ENCODE measurements around the gene SDC1.
"Not testable (repeated sequence)": the region's sequence is repeated elsewhere in the genome, so short reads cannot be mapped to it uniquely, and the experiment has no call there.

SDC1 gene

GRCh38 chr2:20201671-20202070 is 23.3 kb downstream of the SDC1 start:
- H3K36me3 Mint-ChIP-seq (ENCODE audit: low read depth): no peaks in the 10 kb centered on the region
- no peak overlapping the region for H3K27ac Mint-ChIP-seq
- H3K4me1 Mint-ChIP-seq (ENCODE audit: low read depth): no peaks in the 10 kb centered on the region
- intact Hi-C loops (cut with micrococcal nuclease): no loop called here
- H3K9me3 Mint-ChIP-seq: no peaks in the 10 kb centered on the region
- peaks cover 2% of the 10 kb centered on the region for H3K27me3 Mint-ChIP-seq
- no peak overlapping the region for H3K4me3 Mint-ChIP-seq

- intact Hi-C loops (cut with micrococcal nuclease): no loop called here
Observed at GRCh38 chr2:20200697-20201555, 24.0 kb downstream of the SDC1 start.

GRCh38 chr2:20199633-20200270 is 25.2 kb downstream of the SDC1 start:
- Mint-ChIP-seq H3K27ac (no peak overlapping the region), H3K9me3 (no peaks in the 10 kb centered on the region), H3K4me1 (ENCODE audit: low read depth) (peaks cover 2% of the 10 kb centered on the region), H3K4me3 (no peak overlapping the region), H3K36me3 (ENCODE audit: low read depth) (no peaks in the 10 kb centered on the region), H3K27me3 (peaks cover 2% of the 10 kb centered on the region)
- intact Hi-C loops (cut with micrococcal nuclease): no loop called here

More at GRCh38 chr2:20200697-20201555, 24.0 kb downstream of the SDC1 start:
- Mint-ChIP-seq H3K4me3 (no peak overlapping the region), H3K27me3 (peaks cover 2% of the 10 kb centered on the region), H3K4me1 (ENCODE audit: low read depth) (no peaks in the 10 kb centered on the region), H3K27ac (no peak overlapping the region), H3K36me3 (ENCODE audit: low read depth) (no peaks in the 10 kb centered on the region), H3K9me3 (no peaks in the 10 kb centered on the region)

- H3K27me3 Mint-ChIP-seq: peaks cover 4% of the 10 kb centered on the region
- no peak overlapping the region for H3K27ac Mint-ChIP-seq
- no peak overlapping the region for H3K4me3 Mint-ChIP-seq
- H3K36me3 Mint-ChIP-seq (ENCODE audit: low read depth): no peaks in the 10 kb centered on the region
- intact Hi-C loops (cut with micrococcal nuclease): no loop called here
- no peaks in the 10 kb centered on the region for H3K9me3 Mint-ChIP-seq
- H3K4me1 Mint-ChIP-seq (ENCODE audit: low read depth): peaks cover 6% of the 10 kb centered on the region
Observed at GRCh38 chr2:20198796-20199632, 25.9 kb downstream of the SDC1 start.

- H3K4me1 Mint-ChIP-seq (ENCODE audit: low read depth): peaks cover 6% of the 10 kb centered on the region
- intact Hi-C loops (cut with micrococcal nuclease): no loop called here
- no peaks in the 10 kb centered on the region for H3K36me3 Mint-ChIP-seq (ENCODE audit: low read depth)
- H3K4me3 Mint-ChIP-seq: no peak overlapping the region
- H3K27ac Mint-ChIP-seq: no peak overlapping the region
- H3K9me3 Mint-ChIP-seq: no peaks in the 10 kb centered on the region
- peaks cover 4% of the 10 kb centered on the region for H3K27me3 Mint-ChIP-seq
Observed at GRCh38 chr2:20198001-20198400, 26.9 kb downstream of the SDC1 start.

- peaks cover 4% of the 10 kb centered on the region for H3K27me3 Mint-ChIP-seq
- no peaks in the 10 kb centered on the region for H3K36me3 Mint-ChIP-seq (ENCODE audit: low read depth)
- H3K4me3 Mint-ChIP-seq: no peak overlapping the region
- H3K9me3 Mint-ChIP-seq: no peaks in the 10 kb centered on the region
- intact Hi-C loops (cut with micrococcal nuclease): no loop called here
- peaks cover 6% of the 10 kb centered on the region for H3K4me1 Mint-ChIP-seq (ENCODE audit: low read depth)
- H3K27ac Mint-ChIP-seq: no peak overlapping the region
Observed at GRCh38 chr2:20197192-20197591, 27.7 kb downstream of the SDC1 start.

GRCh38 chr2:20196657-20197161 is 28.2 kb downstream of the SDC1 start:
- H3K4me1 Mint-ChIP-seq (ENCODE audit: low read depth): peaks cover 6% of the 10 kb centered on the region
- no peak overlapping the region for H3K27ac Mint-ChIP-seq
- peaks cover 4% of the 10 kb centered on the region for H3K27me3 Mint-ChIP-seq
- intact Hi-C loops (cut with micrococcal nuclease): no loop called here
- no peak overlapping the region for H3K4me3 Mint-ChIP-seq
- no peaks in the 10 kb centered on the region for H3K9me3 Mint-ChIP-seq
- no peaks in the 10 kb centered on the region for H3K36me3 Mint-ChIP-seq (ENCODE audit: low read depth)

GRCh38 chr2:20196053-20196656 is 28.8 kb downstream of the SDC1 start:
- no peak overlapping the region for H3K27ac Mint-ChIP-seq
- peaks cover 4% of the 10 kb centered on the region for H3K27me3 Mint-ChIP-seq
- intact Hi-C loops (cut with micrococcal nuclease): no loop called here
- H3K4me1 Mint-ChIP-seq (ENCODE audit: low read depth): peaks cover 6% of the 10 kb centered on the region
- no peaks in the 10 kb centered on the region for H3K36me3 Mint-ChIP-seq (ENCODE audit: low read depth)
- no peak overlapping the region for H3K4me3 Mint-ChIP-seq
- H3K9me3 Mint-ChIP-seq: no peaks in the 10 kb centered on the region

- Mint-ChIP-seq H3K27me3 (peaks cover 4% of the 10 kb centered on the region), H3K36me3 (ENCODE audit: low read depth) (no peaks in the 10 kb centered on the region), H3K27ac (no peak overlapping the region), H3K9me3 (no peaks in the 10 kb centered on the region), H3K4me1 (ENCODE audit: low read depth) (peaks cover 6% of the 10 kb centered on the region), H3K4me3 (no peak overlapping the region)
- intact Hi-C loops (cut with micrococcal nuclease): no loop called here
Observed at GRCh38 chr2:20195431-20196033, 29.4 kb downstream of the SDC1 start.

- H3K36me3 Mint-ChIP-seq (ENCODE audit: low read depth); H3K4me3 Mint-ChIP-seq; intact Hi-C loops (cut with micrococcal nuclease); H3K4me1 Mint-ChIP-seq (ENCODE audit: low read depth); H3K27ac Mint-ChIP-seq; H3K9me3 Mint-ChIP-seq; H3K27me3 Mint-ChIP-seq: not testable (repeated sequence)
Observed at GRCh38 chr2:20195016-20195411, 29.9 kb downstream of the SDC1 start.

GRCh38 chr2:20194097-20195015 is 30.6 kb downstream of the SDC1 start:
- Mint-ChIP-seq H3K4me3 (no peak overlapping the region), H3K36me3 (ENCODE audit: low read depth) (no peaks in the 10 kb centered on the region), H3K27me3 (peaks cover 4% of the 10 kb centered on the region), H3K27ac (no peak overlapping the region), H3K9me3 (no peaks in the 10 kb centered on the region), H3K4me1 (ENCODE audit: low read depth) (peaks cover 10% of the 10 kb centered on the region)
- intact Hi-C loops (cut with micrococcal nuclease): no loop called here

GRCh38 chr2:20193185-20193584 is 31.7 kb downstream of the SDC1 start:
- H3K4me1 Mint-ChIP-seq (ENCODE audit: low read depth): peaks cover 20% of the 10 kb centered on the region
- no peaks in the 10 kb centered on the region for H3K36me3 Mint-ChIP-seq (ENCODE audit: low read depth)
- intact Hi-C loops (cut with micrococcal nuclease): no loop called here
- peaks cover 4% of the 10 kb centered on the region for H3K27me3 Mint-ChIP-seq
- H3K27ac Mint-ChIP-seq: no peak overlapping the region
- H3K4me3 Mint-ChIP-seq: no peak overlapping the region
- no peaks in the 10 kb centered on the region for H3K9me3 Mint-ChIP-seq

Measured in dendritic cell treated with granulocyte-macrophage colony-stimulating factor and Interleukin-4, amounts not matched to agents 40 ng/mL and 50 ng/mL, for 4 days (primary cell).